ENCODE measurements around the gene PPP2R3B. TPM values are rescaled to one million over a fixed set of nuclear protein-coding genes. Genes with fewer than 3 reads are reported as not detected.

PPP2R3B gene
- total and polyA plus RNA-seq, 2 experiments from 2014 or later: 22.4 to 24.3 TPM

DNA sequence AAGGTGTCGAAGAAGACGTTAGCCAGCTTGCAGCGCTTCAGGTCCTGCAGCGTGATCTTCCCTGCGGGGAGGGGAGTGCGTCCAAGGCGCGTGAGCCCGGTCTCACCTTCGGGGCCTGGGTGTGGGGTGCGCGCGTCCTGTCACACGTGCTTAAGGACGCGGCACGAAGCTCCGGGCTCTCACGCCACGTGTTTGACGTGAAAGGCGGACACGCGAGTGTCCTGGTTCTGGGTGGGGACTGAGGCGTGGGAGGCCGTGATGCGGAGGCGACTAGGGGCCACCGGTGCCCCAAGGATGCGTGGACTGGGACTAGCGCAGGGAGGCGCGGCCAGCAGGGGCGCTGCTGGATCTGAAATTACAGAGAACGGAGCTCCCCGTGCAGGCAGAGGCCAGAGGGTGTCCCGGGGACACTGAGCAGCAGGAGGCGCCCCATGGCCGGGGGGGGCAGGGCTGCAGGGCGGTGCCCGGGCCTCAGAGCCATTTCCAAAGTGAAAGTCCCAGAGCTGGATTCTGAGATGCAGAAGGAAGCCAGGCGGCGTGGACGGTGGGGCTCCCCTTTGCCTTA lies 47.8 kb downstream of the PPP2R3B start:
- Histone ChIP-seq H3K4me3 (no peak overlapping the region), H3K79me2 (no peaks in the 10 kb centered on the region), H2AFZ (no peak overlapping the region), H3K27me3 (no peaks in the 10 kb centered on the region), H3K4me1 (ENCODE audit: insufficient read depth) (no peaks in the 10 kb centered on the region), H3K9me3 (ENCODE audit: low read depth) (no peaks in the 10 kb centered on the region), H3K9me2 (replicated peaks; ENCODE audit: insufficient read depth) (no peaks in the 10 kb centered on the region), H4K20me1 (ENCODE audit: insufficient read depth, poor library complexity, severe bottlenecking) (no peaks in the 10 kb centered on the region), H3K27ac (no peak overlapping the region), H3K36me3 (replicated peaks; ENCODE audit: insufficient read depth, low read depth) (no peaks in the 10 kb centered on the region), H3K4me2 (no peak overlapping the region)
- no peak for DNase-seq (ENCODE audit: low spot score)
- WGBS (ENCODE audit: low lambda C conversion rate, missing lambda C conversion rate): over 99% methylated on average over 38 of the region's 44 CpGs
- TF ChIP-seq EZH2phosphoT487 (IDR thresholded peaks at IDR 0.05; ENCODE audit: low read depth, severe bottlenecking, unreplicated experiment) (no peak), EZH2 (IDR thresholded peaks at IDR 0.05; ENCODE audit: borderline replicate concordance) (no peak)
- TF ChIP-seq, protein P1, sequence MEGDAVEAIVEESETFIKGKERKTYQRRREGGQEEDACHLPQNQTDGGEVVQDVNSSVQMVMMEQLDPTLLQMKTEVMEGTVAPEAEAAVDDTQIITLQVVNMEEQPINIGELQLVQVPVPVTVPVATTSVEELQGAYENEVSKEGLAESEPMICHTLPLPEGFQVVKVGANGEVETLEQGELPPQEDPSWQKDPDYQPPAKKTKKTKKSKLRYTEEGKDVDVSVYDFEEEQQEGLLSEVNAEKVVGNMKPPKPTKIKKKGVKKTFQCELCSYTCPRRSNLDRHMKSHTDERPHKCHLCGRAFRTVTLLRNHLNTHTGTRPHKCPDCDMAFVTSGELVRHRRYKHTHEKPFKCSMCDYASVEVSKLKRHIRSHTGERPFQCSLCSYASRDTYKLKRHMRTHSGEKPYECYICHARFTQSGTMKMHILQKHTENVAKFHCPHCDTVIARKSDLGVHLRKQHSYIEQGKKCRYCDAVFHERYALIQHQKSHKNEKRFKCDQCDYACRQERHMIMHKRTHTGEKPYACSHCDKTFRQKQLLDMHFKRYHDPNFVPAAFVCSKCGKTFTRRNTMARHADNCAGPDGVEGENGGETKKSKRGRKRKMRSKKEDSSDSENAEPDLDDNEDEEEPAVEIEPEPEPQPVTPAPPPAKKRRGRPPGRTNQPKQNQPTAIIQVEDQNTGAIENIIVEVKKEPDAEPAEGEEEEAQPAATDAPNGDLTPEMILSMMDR (IDR thresholded peaks at IDR 0.05; ENCODE audit: poor library complexity): no peak

DNA sequence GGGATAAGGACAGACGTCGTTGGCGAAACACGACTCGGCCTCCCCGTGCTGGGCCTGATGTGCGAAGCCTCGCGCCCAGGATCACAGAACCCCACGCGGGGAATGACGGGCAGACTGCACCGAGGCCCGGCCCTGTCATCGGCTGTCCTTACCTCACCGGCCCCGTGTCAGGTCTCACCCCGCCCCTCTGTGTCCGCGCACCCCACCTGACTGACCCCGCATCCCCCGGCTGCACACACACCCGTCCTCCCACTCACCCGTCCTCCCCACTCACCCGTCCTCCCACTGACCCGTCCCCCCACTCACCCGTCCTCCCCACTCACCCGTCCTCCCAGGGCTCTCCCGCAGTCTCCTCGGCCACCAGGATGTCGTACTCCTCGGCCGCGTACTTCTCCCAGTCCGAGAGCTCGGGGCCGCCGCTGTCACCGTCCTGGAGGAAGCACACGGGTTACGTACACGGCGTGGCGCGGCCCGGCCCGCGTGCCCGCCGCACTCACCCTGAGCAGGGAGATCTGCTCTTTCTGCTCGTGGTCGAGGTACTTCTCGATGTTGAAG lies 48.3 kb downstream of the PPP2R3B start:
- Histone ChIP-seq H3K36me3 (replicated peaks; ENCODE audit: insufficient read depth, low read depth) (no peaks in the 10 kb centered on the region), H3K4me2 (no peak overlapping the region), H3K4me3 (no peak overlapping the region), H3K9me3 (ENCODE audit: low read depth) (no peaks in the 10 kb centered on the region), H3K27ac (no peak overlapping the region), H4K20me1 (ENCODE audit: insufficient read depth, poor library complexity, severe bottlenecking) (no peaks in the 10 kb centered on the region), H3K79me2 (no peaks in the 10 kb centered on the region), H3K27me3 (no peaks in the 10 kb centered on the region), H3K4me1 (ENCODE audit: insufficient read depth) (no peaks in the 10 kb centered on the region), H3K9me2 (replicated peaks; ENCODE audit: insufficient read depth) (no peaks in the 10 kb centered on the region), H2AFZ (no peak overlapping the region)
- TF ChIP-seq EZH2 (IDR thresholded peaks at IDR 0.05; ENCODE audit: borderline replicate concordance) (no peak), EZH2phosphoT487 (IDR thresholded peaks at IDR 0.05; ENCODE audit: low read depth, severe bottlenecking, unreplicated experiment) (no peak)
- TF ChIP-seq, protein P1 (IDR thresholded peaks at IDR 0.05; ENCODE audit: poor library complexity): no peak
- DNase-seq (ENCODE audit: low spot score): no peak
- WGBS (ENCODE audit: low lambda C conversion rate, missing lambda C conversion rate): 93% methylated on average over 24 of the region's 53 CpGs

- 90% methylated on average over 38 of the region's 38 CpGs for WGBS (ENCODE audit: low lambda C conversion rate, missing lambda C conversion rate)
Measured at GRCh38 chrX:337331-337831, 49.3 kb downstream of the PPP2R3B start.

More at GRCh38 chrX:337331-337831, 49.3 kb downstream of the PPP2R3B start:
- H3K9me2 ChIP-seq (replicated peaks; ENCODE audit: insufficient read depth): no peaks in the 10 kb centered on the region
- H3K9me3 ChIP-seq (ENCODE audit: low read depth): no peaks in the 10 kb centered on the region
- no peaks in the 10 kb centered on the region for H4K20me1 ChIP-seq (ENCODE audit: insufficient read depth, poor library complexity, severe bottlenecking)
- no peak overlapping the region for H3K4me3 ChIP-seq
- TF ChIP-seq, protein P1 (IDR thresholded peaks at IDR 0.05; ENCODE audit: poor library complexity): no peak
- TF ChIP-seq EZH2 (IDR thresholded peaks at IDR 0.05; ENCODE audit: borderline replicate concordance) (no peak), EZH2phosphoT487 (IDR thresholded peaks at IDR 0.05; ENCODE audit: low read depth, severe bottlenecking, unreplicated experiment) (no peak)
- H3K79me2 ChIP-seq: no peaks in the 10 kb centered on the region
- H3K4me2 ChIP-seq: no peak overlapping the region
- H2AFZ ChIP-seq: no peak overlapping the region
- no peaks in the 10 kb centered on the region for H3K36me3 ChIP-seq (replicated peaks; ENCODE audit: insufficient read depth, low read depth)
- H3K4me1 ChIP-seq (ENCODE audit: insufficient read depth): no peaks in the 10 kb centered on the region
- H3K27ac ChIP-seq: no peak overlapping the region
- DNase-seq (ENCODE audit: low spot score): no peak
- H3K27me3 ChIP-seq: no peaks in the 10 kb centered on the region
